Umbilical cord (tissue), 2 donors: ENCODE data around the gene CRHR2. TPM values are rescaled to one million over a fixed set of nuclear protein-coding genes. Genes with fewer than 3 reads are reported as not detected.

Experiments used
- DNase-seq: peaks from one replicate; pipeline ENCODE4 v3.0.0-alpha.2; 2015; ENCODE audit warnings: low spot score
- total RNA-seq: library from RNA; depleted of rRNA; stranded (reverse); fragments of >200 nt; gene quantifications from one replicate; pipeline ENCODE4 v1.2.3, GENCODE V29; 2014; ENCODE audit warnings: low replicate concordance; ENCODE audit not compliant: insufficient read depth

The CRHR2 gene
- total RNA-seq, 1 donor from 2014 or later = 0.72 TPM

DNA sequence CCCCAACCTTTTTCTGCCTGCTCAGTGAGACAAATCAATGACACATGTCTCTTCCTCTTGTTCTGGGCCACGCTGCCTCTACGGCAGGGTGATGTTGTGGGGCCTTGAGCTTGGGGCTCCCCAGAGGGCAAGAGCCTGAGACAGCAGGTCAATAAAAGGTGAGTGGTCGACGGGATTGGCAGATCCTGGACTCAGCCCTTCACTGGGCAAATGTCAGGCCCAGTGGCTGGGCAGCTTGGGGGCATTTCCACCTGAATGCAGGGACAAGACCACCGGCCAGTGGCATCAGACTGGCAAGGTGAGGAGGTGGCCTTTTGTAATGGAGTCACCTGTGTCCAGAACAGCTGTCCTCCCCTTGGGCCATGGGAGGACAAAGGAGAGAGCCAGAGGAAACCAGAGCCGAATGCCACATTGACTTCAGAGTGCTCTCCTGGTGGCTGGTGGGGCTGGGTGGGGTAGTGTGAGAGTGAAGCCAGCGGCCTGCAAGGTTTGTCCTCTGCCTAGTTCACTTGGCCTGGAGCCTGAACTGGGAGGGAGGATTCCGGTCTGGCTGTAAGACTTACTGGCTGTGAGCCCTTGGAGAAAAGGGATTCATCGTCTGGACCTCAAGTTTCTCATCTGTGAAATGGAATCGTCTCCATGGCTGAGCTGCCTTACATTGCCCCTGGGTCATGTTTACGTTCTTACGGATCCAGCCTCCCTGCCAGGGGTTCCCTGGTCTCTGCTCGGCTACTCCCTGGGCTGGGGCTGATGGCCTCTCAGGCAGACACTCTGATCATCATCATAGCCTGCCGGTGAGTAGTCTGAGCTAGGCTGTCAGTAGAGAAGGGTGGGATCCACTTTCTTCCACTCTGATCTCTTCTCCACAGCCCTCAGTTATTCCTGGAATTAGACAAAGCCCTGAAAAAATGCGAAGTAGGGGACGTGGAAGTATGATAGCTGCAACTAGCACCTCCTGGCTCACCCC is 25.4 kb upstream of the CRHR2 start:
- peak; percentile 12 for DNase-seq

DNA sequence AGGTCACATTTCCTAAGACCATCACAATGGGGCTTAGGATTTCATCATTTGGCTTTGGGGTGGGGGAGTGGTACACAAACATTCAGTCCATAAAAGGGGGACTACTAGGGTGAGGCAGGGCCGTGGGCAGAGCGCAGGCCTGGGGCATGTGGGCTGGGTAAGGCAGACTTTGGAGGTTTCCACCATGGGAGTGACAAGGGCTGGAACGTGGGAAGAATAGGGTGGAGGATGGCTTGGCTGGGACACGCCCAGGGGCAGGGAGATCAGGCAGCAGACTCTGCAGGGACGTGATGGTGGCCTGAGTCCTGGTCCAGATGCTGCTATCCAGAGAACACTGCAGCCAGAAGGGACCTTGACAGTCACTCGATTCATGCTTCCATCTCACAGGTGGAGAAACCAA is 24.7 kb upstream of the CRHR2 start:
- DNase-seq = no peak

DNA sequence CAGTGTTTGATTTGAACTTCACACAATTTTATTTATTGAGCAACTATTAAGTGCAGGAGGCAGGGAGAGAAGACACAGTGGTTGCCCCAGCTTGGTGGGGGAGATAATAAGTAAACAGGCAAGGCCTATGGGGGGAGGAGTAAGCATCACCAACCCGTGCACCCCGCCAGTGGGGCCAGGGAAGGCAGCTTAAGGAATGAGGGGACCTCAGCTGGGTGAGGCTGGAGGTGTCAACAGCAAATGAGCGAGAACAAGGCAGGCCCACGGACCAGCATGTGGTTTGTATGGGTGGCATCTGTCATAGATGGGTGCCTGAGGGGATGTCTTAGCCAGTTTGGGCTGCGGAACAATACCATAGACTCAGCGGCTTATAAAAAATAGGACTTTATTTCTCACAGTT is 24.1 kb upstream of the CRHR2 start:
- no peak for DNase-seq

DNA sequence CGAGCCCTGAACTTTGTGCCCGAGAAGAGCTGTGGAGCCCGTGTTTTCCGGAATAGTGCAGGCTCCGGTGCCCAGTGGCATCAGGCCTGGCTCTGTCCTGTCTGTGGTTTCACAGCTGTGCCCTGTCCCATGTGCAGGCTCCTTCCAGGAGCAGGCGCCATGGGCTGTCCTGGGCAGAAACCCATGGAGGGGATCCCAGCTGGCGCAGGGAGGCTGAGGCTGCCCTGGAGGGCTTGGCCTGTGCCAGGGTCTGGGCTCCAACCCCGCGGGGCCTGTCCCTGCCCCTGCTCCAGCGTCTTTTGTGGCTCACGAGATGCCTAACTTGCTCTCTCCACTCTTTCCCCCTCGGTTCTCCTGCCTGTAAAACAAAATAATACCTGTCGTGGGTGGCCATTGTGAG is 23.3 kb upstream of the CRHR2 start:
- DNase-seq = no peak

DNA sequence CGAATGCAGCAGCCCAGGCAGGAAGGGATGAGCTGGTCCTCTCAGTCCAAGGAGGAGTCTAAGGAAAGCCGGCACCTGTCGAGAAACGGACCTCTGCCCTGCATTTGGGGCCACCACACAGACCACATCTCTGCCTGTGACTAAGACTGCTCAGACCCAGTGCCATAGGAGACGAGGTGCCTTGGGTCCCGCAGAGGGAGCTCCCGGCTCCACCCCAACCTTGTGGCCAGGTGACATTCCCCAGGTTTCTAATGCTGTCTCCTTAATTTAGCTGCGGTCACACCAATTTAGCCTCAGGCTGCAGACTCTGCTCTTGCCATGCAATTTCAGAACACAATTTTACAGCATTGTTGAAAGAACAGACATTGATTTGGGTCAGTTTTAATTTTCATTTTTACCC is 22.8 kb upstream of the CRHR2 start:
- DNase-seq = no peak

DNA sequence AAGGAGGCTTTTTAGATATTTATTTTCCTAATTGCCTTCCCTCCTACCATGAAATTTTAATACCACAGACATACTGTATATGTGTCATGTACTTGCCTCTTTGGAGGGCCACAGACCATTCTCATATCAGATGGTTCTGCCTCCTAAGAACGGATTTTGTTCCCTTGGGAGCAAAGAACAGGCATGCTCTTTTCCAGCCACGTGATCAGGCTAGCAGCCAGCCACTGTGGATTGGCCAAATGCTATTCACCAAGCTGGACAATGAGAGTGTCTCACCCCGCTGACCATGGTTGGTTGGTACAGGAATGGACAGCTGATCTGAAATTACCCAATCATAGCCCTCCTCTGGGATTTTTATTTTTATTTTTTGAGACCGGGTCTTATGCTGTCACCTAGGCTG is 21.5 kb upstream of the CRHR2 start:
- DNase-seq = no peak

DNA sequence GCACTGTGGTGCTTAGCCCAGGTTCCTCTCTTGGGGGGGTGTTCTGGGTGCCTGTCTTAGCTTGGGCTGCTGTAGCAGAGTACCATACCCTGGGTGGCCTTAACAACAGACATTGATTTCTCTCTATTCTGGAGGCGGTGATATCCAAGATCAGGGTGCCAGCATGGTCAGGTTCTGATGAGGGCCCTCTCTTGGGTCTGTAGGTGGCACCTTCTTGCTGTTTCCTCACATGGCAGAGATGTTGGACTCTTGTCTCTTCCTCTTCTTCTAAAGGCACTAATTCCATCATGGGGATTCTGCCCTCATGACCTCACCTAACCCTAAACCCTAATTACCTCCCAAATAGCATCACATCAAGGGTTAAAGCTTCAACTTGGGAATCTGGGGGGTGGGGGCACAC is 19.9 kb upstream of the CRHR2 start:
- no peak for DNase-seq

DNA sequence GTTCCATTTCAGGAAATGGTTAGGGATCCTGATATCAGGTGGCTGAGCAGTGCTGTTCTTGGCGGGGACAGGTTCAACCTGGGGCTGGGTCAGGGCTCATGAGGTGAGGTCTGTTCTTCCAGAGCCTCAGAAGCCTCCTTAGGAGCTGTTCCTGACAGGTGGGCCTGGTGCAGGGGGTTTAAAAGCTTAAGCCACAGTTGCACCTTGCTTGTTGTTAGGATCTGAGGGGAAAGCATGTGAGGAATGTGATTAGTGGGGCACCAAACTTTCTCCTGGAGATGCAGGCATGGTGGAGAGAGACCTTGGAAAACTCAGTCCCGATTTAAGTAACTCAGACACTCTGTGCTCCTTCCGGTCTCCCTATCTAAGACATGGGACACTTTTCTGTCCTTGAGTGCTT is 18.7 kb upstream of the CRHR2 start:
- DNase-seq = no peak

DNA sequence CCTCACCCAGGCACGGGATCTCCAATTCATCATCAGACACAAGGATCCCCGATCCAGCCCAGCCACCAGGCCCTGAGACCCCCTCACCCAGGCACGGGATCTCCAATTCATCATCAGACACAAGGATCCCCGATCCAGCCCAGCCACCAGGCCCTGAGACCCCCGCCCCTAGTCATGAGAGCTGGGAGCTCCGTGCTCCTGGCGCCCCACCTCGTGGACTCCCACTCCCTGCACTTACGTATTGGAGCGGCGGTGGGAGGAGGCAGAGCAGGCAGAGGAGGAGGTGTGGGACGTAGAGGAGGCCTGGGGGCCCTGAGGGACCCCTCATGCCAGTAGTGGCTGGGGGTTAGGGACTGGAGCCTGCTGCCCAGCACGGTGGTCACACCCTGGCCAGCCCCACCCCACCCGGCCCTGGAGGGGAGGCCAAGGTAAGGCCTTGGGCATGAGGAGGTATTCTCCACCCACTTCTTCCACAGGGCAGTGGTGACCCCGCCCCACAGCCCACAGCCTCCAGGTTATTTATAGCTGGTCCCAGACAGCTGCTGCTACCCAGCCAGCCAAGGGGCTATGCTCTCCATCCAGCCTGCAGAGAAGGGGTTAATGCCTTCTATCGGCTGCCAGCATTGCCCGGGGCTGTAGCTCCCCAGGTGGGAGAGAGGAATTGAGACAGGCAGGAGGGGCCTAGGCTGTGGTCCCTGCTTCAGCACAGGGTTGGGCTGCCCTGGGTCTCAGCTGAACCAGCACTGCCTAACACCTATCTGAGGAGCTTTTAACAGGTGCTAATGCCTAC is 17.6 kb upstream of the CRHR2 start:
- DNase-seq = no peak

DNA sequence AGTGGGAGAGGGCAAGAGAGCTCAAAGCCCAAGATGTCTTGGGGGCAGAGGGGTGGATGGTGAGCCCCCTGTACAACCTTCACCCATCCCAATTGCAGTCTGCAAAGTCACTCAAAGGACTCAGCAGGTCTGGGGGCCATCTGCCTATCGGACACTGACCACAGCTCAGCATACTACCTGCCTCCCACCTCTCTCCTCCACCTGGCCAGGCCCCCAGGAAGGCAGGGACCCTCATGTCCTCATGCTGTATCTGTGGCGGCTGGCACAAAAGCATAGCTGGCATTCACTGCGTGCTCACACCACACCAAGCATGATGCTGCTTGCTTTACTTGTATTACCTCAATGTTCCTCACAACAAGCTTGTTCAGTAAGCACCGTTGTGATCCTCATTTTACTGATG is 16.2 kb upstream of the CRHR2 start:
- DNase-seq = no peak

DNA sequence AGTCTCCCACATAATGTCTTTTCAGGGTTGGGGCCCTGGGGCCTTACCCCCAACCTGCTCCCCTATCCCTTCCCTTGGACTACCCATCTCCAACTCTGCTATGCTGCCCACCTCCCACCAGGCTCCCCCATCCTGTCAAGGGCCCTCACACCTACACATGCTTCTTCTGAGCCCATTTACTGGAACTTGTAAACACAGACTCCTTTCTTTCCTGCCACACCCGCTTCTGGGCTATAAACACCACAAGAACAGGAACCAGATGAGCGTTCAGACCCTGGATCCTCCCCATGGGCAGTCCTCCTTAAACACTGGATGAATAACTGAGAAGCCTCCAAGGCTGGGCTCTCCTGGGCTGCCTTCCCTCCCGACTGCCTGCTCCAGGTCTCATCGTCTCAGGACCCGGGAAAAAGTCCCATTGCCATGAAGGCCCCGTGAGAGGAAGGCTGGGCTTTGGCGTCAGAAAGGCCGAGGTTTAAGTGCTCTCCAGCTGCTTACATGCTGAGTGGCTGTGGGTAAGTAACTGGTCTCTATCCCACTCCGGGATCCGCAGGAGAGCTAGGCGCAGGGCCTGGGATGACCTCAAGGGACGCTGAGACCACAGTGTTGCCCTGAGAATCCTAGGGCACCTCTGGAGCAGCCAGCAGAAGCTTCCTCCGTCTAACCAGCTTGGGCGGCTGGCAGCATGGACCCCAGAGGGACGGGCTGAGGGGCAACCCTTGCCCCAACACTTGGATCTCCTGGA is 15.6 kb upstream of the CRHR2 start:
- DNase-seq = no peak

DNA sequence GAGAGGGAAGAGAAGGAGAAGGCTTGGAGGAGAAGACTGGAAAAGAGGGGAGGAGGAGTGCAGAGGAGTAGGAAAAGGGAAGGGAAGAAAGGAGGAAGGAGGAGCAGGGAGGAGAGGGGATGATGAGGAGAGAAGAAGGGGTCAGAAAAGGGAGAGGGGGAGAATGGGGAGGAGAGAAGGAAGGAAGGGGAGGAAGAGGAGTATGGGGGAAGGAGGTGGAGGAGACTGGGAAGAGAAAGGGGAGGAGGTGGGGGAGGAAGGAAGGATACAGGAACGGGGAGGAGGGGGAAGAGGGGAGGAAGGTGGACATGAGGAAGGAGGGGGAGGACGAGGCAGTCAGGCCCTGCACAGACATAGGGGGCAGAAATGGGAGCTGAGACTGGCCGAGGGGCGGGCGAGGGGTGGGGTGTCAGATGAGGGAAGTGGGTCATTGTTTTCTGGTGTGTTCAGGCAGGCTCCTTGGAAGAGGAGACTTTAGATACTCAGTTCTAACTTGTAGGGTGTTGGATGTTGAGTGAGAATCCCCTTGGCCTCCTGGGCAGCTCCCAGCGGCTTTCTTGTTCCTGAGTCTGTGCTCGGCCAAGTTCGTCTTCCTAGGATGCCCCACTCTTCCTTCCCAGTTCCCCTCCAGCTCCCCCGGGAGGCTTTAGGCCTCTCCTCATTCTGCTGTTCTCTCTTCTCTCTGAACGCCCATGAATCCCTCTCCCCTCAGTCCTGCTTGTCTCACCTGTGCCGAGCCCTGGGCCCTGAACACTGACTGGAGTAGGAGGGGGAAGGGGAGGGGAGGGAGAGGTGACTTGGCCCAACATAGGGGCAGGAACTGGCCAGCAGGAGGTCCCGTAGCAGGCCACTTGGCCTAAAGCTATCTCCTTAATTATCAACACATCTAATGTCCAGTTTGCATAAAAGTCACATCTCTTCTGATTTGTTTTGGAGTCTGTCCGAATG is 12.8 kb upstream of the CRHR2 start:
- no peak for DNase-seq

DNA sequence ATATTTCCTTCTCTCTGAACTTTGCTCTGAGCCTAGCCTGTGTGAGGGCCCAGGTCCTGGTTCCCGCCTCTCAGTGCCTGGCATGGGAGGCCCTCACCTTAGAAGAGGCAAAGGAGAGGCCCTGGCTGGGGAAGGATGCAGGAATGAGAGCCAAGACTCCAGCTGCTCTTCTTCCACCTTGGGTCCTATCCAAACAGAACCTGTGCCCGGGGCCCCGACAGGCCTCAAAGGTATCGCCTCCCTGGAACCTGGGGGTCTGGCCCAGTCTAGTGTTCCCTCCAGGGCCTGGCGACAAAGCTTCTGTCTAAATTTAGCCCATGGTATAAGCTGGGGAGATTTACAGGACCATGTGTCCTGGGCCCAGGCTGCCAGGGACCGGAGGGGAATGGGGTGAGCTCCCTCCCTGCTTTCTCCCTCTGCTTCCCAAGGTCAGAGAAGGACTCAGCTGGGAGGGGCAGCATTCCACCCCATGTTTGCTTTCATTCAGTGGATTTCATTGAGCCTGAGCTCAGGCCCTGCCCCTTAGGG is 12.0 kb upstream of the CRHR2 start:
- peak; percentile 39 for DNase-seq

DNA sequence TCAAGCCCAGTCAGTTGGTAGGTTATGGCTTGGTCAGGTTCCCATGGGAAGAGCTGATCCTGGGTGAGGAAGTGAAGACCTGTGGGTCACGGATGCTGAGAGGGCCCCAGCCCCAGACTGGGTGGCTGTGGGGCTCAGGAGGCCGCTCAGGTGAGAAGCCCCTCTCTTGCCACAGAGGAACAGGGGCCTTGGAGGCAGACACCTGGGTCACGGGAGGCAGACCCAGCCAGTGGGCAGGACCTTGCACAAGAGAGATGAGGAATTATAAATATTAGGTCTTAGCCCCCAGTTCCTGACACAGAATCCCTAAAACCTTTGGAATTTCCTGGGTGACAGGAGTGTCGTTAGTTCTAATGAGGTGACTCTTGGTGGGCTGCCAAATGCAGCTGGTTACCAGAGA is 10.6 kb upstream of the CRHR2 start:
- DNase-seq = no peak

DNA sequence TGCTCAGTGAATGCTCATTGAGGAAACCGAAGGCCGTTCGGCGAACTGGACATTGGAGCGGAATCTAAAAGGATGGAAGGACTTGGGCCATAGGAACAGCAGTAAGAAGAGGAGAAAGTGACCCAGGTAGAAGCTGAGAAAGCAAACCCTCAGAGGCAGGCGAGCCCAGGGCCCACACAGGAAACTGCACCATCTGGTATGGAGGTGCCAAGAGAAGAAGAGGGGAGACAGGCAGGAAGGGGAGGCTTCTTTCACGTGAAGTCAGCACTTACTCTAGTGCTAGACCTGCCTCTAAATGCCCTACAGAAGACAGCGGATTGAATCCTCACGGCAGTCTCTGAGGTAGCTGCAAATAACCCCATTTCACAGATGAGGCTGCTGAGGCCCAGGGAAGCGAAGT is 10.2 kb upstream of the CRHR2 start:
- DNase-seq = no peak

DNA sequence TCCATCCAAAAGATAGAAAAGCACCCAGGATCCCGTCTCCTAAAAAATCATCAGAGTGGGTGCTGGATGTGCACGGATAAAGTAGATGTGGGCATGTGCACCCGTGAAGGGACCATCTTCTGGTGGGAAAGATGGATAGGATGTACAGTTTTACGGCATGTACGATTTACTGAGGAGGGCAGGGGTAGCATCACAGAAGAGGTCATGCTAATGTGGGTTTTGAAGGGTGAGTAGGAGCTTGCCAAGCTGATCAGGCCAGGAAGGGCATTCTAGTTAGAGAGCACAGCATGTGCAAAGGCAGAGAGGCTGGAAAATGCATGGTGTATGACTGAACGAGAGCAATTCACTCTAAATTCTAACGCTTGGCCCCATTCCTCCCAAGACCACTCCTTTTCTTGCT is 7.8 kb upstream of the CRHR2 start:
- no peak for DNase-seq

DNA sequence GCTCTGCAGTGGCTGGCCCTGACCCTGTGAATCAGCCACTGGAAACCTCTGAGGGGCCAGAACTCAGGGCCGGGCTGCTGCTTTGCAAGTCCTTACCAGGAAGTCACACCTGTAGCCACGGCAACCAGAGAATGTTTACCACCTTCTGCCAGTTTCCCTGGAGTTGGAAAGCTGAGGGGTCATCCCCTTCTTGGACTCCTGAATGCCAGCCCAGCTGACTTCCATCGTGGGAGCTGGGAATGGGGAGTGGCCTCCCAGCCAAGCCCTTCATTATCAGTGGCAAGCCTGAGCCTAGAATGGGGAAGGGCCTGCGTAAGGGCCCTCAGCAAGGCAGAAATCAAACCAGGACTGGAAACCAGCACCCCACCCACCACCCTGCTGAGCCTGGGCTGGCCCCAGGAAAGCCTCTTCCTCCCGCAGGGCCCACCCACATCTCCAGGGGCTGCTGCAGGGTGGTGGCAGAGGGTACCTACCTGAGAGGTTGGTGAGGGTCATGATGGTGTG is 6.5 kb upstream of the CRHR2 start:
- no peak for DNase-seq

DNA sequence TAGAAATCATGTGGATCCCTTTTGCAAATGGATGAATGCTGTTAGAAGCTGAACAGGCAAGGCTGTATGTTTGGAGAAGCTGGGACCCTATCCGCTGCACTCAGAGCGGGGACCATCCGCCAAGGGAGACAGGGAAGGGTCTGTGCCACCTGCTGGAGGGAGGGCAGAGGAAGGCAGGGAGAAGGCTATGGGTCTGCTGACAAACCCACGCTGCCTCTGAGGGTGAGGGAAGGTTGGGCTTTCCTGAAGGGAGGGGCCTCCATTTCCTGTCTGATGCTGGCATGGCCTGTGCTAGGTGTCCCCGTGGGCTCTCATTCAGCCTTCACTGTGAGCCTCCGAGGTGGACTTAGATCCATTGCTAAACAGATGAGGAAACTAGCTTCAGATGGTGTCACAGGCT is 5.3 kb upstream of the CRHR2 start:
- DNase-seq = no peak

DNA sequence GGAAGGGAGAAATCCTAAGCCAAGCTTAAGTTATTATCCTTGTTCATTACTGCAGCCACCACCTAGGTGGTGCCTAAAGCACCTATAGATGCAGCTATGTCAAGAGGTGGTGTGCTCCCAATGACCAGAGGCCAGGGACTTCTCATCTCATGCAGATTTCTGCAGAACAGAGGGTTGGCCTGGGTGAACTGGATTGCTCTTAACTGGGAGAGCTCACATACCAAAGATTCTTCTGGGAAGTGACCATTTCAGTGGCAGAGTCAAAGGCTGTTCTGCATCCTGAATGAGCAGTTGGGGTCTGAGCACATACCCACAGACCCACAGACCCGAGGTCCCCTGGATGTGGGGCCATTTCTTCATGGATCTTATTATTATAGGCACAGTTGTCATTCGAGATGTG is 2.1 kb upstream of the CRHR2 start:
- DNase-seq = no peak

DNA sequence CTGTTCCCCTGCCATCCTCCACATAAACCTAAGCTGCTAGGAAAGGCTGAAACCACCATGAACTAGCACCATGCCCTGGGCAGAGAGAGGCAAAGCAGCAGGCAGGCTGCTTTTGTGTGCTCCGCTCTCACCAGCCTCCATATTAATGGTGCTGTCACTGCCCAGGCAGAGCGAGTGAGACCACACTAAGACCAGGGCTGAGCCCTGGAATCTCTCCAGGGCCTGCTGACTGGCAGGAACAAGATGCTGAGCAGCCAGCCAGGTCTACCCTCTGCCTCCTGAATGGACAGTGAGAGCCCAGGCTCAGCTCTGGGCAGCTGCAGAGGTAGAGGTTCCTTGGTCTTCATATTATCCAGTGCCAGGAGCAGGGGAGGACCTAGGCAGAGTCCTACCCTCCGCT is 1.6 kb upstream of the CRHR2 start:
- no peak for DNase-seq

DNA sequence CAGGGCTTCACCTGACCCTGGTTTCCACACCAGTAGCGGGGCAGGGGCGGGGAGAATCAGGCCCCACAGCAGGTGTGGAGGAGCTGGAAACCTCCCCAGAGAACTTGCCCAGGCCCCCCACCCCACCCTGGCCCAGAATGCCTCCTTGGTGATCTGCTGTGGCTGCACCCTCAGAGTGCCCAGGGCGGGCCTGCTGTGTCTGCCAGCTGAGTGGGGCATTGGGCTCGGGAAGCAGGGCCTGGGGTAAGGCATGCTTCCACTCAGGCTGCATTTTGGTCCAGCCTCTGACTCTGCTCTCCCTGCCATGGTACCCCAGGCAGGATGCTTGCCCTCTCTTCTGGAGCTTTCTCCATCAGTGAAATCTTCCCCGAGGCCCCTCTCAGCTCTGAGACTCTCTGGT is 1.1 kb upstream of the CRHR2 start:
- DNase-seq = no peak
